Prostate gland (tissue), 2 donors: ENCODE results near the gene ONECUT3.
"Not testable (repeated sequence)": the region's sequence is repeated elsewhere in the genome, so short reads cannot be mapped to it uniquely, and the experiment has no call there.

Experiments
- CTCF ChIP-seq, 4 experiments: fragments of 200-600 bp in 2 of 4; fragments of 450-650 bp in 2 of 4; sonication (generic) in 2 of 4; IDR thresholded peaks; 1 replicate in 3 of 4; 2 replicates in 1 of 4; pipeline ENCODE4 v1.5.1; 2016 to 2019; ENCODE audit warnings: antibody characterized with exemption in 4 of 4, mild to moderate bottlenecking in 2 of 4, moderate library complexity in 2 of 4
- POLR2AphosphoS5 ChIP-seq: sonication (generic); formaldehyde crosslinking; IDR thresholded peaks from one replicate; pipeline ENCODE4 v1.6.1; 2017; ENCODE audit warnings: antibody characterized with exemption

DNA sequence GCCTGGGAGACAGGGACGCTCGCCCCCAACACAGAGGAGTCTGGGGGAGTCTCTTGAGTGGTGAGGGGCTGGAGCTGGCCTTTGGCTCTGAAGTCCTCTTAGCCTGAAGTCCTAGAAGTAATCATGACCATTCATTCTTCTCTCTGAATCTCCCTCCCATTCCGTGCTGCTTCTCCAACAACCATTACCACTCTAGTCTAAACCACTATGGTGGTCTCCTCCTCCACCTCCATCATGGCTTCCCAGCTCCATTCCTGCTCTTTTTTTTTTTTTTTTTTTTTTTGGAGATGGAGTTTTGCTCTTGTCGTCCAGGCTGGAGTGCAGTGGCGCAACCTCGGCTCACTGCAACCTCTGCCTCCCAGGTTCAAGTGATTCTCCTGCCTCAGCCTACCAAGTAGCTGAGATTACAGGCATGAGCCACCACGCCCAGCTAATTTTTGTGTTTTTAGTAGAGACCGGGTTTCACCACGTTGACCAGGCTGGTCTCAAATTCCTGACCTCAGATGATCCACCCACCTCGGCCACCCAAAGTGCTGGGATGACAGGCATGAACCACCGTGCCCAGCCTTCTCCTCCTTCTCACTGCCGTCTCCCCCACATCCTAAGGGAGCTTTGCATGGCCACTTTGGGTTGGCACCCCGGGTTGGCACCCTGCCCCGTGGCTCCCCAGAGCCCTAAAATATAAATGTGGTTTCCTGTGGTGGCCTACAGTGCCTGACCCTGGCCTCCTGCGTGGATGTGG, 7.7 kb downstream of the ONECUT3 start:
- TF ChIP-seq CTCF (IDR thresholded peaks at IDR 0.05); POLR2AphosphoS5: not testable (repeated sequence)
